Right lobe of liver (tissue), 4 donors: ENCODE data around the gene RMND1.

Source experiments
- CTCF ChIP-seq, 4 donors: fragments of 200-600 bp in 3 of 4; fragments of 450-650 bp in 1 of 4; IDR thresholded peaks; one replicate each; pipeline versions ENCODE4 v1.5.1 to v1.8.0; 2016 to 2022; ENCODE audit warnings: antibody characterized with exemption in 4 of 4, mild to moderate bottlenecking in 2 of 4
- POLR2A ChIP-seq: fragments of 450-650 bp; IDR thresholded peaks from one replicate; pipeline ENCODE4 v1.6.1; 2017; ENCODE audit warnings: antibody characterized with exemption, mild to moderate bottlenecking
- donor health status: DM: no; HTN: no; CAD: no.
- donor health status: DM: no; HTN: no; CAD: no.
- donor health status: DM: no; HTN: yes; CAD: no.

- TF ChIP-seq CTCF (IDR thresholded peaks at IDR 0.05) (no peak), POLR2A (no peak)
Observed at GRCh38 chr6:151443454-151443853, 8.5 kb downstream of the RMND1 start.
